ENCODE data around the gene POLR2J.
"Not testable (repeated sequence)": the region's sequence is repeated elsewhere in the genome, so short reads cannot be mapped to it uniquely, and the experiment has no call there.

POLR2J gene

DNA sequence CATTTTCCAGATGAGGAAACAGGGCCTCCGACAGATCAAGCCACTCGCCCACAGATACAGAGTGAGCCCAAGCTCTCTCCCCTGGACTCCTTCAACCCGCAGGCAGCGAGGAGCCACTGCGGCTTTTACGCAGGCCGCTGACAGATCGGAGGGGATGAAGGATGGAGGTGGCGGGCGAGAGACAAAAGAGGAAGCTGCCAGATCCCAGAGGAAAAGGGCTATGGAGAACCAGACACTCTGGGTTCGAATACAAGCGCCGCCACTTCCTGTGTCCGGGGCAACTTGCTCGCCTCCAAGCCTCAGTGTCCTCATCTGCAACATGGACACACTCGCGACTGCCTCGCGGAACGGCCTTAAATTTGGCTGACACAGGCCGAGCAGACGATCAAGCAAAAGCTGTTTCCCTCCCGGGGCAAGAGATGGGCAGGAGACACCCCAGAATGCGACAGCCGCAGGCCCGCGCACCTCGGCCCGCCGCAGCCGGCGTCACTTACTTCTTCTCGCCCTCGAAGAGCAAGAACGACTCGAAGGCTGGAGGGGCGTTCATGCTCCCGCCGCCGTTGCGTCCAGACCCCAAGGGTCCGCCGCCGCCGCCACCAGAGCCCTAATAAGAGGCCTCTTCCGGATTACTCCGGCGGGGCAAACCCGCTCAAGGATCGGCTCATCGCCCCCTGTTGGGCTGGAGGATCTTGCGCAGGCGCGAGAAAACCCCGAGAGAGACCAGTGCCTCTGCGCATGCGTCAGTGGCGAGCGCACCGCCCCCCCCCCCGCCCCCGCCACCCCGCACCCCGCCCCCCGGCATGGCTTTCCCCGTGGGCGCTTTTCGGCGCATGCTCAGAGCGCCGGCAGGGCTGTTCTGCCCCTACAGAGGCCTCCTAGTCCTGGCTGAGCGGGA lies at the start of gene POLR2J:
Gene POLR2J (minus strand): TSS at position 609 of the 895 bp plus-strand sequence. CDS start 62 bp downstream, at position 547.
- peak; percentile 87 for DNase-seq (ENCODE audit: low read depth)
- peak within 1 kb of the TSS; percentile 49 for H3K4me3 ChIP-seq (ENCODE audit: low read depth, low read length)
- TF ChIP-seq, protein P1, sequence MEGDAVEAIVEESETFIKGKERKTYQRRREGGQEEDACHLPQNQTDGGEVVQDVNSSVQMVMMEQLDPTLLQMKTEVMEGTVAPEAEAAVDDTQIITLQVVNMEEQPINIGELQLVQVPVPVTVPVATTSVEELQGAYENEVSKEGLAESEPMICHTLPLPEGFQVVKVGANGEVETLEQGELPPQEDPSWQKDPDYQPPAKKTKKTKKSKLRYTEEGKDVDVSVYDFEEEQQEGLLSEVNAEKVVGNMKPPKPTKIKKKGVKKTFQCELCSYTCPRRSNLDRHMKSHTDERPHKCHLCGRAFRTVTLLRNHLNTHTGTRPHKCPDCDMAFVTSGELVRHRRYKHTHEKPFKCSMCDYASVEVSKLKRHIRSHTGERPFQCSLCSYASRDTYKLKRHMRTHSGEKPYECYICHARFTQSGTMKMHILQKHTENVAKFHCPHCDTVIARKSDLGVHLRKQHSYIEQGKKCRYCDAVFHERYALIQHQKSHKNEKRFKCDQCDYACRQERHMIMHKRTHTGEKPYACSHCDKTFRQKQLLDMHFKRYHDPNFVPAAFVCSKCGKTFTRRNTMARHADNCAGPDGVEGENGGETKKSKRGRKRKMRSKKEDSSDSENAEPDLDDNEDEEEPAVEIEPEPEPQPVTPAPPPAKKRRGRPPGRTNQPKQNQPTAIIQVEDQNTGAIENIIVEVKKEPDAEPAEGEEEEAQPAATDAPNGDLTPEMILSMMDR (IDR thresholded peaks at IDR 0.05; ENCODE audit: low read depth, low read length) = peak; percentile 11

DNA sequence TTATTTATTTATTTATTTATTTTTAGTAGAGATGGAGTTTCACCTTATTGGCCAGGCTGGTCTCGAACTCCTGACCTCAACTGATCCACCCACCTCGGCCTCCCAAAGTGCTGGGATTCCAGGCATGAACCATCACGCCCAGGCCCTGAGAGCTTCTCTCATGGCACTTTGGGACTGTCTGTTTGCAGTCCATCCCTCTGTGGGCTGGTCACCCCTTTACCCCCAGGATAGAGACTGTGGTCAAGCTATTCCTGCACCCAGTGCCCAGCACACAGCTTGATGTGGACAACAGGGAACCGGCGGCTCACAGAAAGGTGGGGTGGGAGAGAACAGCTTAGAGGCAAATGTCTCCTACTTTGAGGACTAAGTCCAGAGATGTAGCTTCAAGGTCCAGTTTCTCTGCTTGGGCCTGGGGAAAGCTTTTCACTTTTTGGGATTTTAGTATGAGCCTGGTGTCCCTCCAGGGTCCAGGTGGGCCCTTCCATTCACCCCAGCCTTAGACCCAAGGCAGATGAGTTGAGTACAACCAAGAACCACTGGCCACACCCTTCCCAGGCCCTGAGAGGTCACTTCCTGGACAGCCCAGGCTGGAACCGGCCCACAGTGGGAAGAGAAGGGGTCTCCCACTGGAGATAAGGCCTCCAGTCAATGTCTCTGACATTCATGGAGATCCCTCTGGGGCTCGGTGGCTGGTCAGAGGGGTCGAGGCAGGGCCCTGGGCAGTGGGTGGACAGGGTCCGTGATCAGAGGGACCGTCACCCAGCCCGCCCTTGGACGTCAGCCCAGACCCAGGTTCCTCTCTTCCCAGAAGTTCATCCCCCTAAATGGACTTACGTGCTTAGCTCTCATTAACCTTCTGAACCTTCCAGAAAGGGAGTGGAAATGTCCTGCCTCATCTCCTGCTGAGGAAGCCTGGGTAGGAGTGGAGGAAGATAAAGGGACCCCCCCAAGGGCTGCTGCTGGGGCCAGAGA lies 49.4 kb upstream of the POLR2J start:
- DNase-seq (ENCODE audit: low read depth) = not testable (repeated sequence)

DNA sequence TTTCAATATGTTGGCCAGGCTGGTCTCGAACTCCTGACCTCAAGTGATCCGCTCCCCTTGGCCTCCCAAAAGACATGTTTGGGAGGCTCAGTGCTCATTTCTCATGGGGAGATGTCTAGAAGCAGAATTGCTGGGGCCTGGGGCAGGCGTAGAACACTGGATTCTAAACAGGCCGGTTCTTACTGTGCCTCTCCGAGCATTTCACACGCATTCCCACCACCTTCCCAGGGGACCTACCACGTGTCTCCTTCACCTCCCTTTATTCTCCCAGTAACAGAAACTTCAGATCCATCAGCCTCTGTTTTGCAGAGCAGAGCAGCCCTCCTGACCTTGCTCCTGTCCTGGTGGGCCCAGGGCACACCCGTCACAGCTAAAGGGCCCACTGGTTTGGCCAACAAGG lies 48.5 kb upstream of the POLR2J start:
- not testable (repeated sequence) for DNase-seq (ENCODE audit: low read depth); H3K4me3 ChIP-seq (ENCODE audit: low read depth, low read length)

More for the DNA sequence above, 49.4 kb upstream of the POLR2J start:
- not testable (repeated sequence) for H3K4me3 ChIP-seq (ENCODE audit: low read depth, low read length)

DNA sequence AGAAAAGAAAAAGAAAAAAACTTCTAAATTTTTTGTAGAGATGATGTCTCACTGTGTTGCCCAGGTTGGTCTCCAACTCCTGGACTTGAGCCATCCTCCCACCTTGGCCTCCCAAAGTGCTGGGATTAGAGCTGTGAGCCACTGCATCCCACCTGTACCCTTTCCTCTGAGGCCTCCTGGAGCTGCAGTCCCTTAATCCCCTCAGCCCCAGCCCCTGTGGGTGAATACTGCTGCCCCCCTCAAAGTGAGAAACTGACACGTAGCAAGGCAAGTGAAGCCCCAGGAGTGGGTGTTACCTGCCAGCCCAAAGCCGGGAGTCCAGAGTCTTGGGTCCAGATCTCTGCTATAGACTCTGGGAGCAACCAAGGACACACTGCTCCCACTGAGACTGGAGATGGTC lies 46.1 kb upstream of the POLR2J start:
- not testable (repeated sequence) for H3K4me3 ChIP-seq (ENCODE audit: low read depth, low read length); DNase-seq (ENCODE audit: low read depth)

DNA sequence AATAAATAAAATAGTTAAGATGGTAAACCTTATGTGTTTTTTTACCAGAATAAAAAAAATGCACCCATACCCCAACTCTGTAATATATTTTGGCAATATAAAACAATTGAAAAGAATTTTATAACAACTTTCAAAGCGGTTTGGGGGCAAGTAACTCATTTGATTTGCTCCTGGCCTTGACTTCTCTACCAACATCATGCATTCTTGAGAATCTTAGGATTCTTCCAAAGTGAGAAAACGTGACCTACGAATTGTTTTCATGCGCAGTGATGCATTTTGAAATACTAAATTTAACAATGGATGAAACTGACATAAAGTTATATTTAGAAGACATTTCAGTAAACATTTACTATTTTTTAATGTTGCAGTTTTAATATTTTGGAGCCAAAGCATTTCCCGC lies 42.1 kb upstream of the POLR2J start:
- H3K4me3 ChIP-seq (ENCODE audit: low read depth, low read length); DNase-seq (ENCODE audit: low read depth): not testable (repeated sequence)

DNA sequence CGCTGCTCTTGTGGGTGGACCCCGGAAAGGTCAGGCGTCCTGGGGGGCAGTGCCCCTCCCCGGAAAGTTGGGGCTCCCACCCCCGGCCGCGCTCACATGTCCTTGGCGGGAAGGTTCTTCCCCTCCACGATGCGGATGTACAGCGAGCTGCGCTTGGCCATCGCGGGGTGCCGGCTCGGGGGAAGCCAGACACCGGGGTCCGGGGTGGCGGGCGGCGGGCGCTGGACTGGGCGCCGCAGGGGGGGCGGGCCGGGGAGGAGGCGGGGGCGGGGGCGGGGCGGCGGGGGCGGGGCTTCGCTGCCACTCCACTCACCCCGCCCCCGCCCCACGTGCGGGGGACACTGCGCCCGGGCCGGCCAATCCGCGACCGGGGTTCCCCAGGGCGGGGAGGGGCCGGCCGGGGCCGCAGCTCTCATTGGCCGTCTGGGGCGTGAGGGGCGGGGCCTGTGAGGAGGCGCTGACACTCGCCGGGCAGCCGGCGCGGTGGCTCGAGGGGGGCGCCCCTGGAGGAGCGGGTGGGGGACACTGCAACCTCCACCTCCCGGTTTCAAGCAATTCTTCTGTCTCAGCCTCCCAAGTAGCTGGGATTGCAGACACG lies 38.9 kb upstream of the POLR2J start, which contains the start of gene RASA4B:
Gene RASA4B (minus strand): TSS at position 228 of the 598 bp plus-strand sequence. CDS start 67 bp downstream, at position 161.
- H3K4me3 ChIP-seq (ENCODE audit: low read depth, low read length) = not testable (repeated sequence)
- DNase-seq (ENCODE audit: low read depth) = peak; percentile 2

DNA sequence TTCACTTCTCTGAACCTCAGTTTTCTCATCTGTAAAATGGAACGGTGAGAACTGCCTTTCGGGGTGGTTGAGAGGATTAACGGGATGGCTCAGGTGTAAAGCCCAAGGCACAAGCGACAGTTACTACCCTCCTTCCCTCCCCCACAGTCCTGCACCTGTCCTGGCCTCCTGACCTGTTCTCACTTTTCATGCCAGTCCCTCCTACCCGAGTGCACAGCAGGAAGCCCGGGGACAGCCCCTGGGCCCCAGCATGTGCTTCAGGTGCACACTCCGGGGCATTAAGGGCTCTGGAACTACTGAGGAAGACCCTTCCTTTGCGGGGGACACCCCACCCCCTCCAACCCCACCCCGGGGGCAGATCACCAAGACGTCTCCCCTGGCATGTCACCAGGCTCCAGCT lies 38.2 kb upstream of the POLR2J start:
- H3K4me3 ChIP-seq (ENCODE audit: low read depth, low read length) = not testable (repeated sequence)

DNA sequence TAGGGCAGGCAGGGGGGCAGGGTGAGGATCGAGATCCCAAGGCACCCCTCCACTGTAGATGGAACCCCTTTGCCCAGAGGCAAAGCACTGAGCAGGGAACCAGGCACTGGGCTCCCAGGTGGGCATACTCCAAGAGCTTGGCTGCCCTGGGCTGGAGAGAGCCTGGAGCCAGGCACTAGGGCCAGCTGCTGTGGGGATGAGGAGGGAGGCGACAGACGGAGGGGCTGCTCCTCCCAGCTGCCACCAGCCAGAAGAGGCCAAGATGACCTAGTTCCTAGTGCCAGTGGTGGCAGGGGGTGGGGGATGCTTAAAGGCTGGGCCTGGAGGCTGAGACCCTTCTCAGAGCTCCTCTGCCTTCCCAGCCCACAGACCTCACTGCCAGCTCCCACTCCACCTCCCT lies 37.2 kb upstream of the POLR2J start:
- H3K4me3 ChIP-seq (ENCODE audit: low read depth, low read length); DNase-seq (ENCODE audit: low read depth): not testable (repeated sequence)

More for the DNA sequence above, 38.2 kb upstream of the POLR2J start:
- not testable (repeated sequence) for DNase-seq (ENCODE audit: low read depth)

DNA sequence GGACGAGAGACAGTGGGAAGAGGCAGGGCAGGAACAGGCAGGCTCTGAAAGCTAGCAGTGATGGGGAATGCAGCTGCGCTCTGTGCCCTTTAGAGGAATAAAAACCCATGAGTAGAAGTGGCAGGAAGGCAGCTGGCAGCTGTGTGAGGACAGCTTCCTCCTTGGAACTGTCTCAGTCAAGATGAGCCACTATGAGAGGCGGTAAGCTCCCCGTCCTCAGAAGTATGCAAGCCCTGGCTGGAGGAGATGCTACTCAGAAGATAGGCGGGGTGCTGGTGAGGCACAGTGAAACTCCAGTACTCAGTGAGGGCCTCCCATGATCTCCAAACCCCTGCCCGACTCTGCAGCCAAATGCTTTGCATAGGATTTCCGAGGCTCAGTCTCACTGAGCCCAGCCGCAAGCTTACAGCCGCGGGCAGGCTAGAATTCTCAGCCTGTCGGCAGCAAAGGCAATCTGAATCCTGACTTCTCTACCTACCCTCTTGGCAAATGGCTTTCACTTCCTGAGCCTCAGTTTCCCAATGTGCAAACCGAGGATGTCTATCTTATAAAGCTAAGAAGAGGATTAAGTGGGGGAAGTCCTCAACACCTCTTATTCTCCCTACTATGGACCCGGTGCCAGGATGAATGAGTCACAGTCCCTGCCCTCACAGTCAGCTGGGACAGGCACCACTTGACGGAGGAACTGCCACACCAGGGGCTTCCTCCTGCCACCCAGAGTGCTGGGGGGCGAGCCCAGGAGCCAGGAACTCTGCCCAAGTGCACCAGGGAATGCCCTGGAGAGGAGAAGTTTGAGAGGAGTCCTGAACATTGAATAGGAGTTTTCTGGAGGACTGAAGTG lies 36.4 kb upstream of the POLR2J start:
- not testable (repeated sequence) for H3K4me3 ChIP-seq (ENCODE audit: low read depth, low read length); DNase-seq (ENCODE audit: low read depth)

DNA sequence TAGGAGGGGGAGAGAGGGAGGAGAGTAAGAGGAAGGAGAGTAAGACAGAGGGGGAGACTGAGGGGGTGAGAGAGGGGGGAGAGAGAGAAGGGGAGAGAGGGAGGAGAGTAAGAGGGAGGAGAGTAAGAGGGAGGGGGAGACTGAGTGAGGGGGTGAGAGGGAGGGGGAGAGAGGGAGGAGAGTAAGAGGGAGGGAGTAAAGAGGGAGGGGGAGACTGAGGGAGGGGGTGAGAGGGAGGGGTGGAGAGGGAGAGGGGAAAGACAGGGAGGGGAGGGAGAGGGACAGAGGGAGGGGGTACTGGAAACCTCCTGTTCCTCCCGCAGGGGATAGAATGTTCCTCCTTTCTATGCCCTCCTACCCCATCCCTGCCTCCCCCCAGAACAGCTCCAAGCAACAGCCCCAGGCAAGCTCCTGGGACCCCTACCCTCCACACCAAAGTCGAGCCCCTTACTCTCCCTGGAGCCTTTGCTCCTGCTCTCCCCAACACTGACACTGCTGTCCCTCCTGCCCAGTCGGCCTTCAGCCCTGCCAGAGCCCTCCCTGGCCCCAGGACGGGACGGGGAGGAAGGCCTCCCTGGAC lies 34.0 kb upstream of the POLR2J start:
- H3K4me3 ChIP-seq (ENCODE audit: low read depth, low read length) = not testable (repeated sequence)
- peak; percentile 82 for DNase-seq (ENCODE audit: low read depth)

DNA sequence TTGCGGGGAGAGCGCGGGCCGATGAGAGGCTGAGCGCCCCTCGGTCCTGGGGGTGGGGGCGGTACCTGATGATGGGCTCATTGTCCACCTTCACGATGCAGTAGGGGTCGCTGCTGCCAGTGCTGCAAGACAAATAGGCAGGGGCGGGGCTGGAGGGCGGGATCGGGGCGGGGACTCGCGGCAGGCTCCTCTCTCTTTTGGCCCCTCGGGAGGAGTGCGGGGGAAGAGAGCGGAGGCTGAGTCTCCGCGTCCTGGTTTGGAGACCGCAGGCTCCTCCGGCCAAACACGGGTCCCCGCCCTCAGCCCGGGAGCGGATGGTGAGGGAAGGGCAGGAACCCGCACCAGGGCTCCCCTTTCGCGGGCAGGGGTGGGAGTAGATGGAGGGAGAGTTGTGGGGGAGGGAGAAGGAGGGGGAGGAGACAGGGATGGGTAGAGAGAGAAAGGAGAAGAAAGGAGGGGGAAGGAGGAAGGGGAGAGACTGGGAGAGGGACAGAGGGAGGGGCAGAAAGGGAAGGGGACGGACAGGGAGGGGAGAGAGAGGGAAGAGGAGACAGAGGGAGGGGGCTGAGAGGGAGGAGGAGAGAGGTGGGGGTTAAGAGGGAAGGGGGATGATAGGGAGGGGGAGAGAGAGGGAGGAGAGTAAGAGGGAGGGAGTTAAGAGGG lies 33.3 kb upstream of the POLR2J start:
- H3K4me3 ChIP-seq (ENCODE audit: low read depth, low read length) = not testable (repeated sequence)

DNA sequence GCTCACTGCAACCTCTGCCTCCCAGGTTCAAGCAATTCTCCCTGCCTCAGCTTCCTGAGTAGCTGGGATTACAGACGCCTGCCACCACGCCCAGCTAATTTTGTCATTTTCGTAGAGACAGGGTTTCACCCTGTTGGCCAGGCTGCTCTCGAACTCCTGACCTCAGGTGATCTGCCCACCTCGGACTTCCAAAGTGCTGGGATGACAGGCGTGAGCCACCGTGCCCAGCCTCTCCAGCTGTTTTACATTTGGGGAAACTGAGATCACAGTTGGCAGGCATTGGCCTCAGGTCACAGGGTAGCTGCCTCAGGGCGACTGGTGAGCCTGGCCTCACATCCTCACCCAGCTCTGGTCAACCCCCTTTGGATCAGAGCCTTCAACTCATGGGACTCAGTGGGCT lies 31.9 kb upstream of the POLR2J start:
- H3K4me3 ChIP-seq (ENCODE audit: low read depth, low read length); DNase-seq (ENCODE audit: low read depth): not testable (repeated sequence)

More for the DNA sequence above, 33.3 kb upstream of the POLR2J start:
- DNase-seq (ENCODE audit: low read depth) = not testable (repeated sequence)

DNA sequence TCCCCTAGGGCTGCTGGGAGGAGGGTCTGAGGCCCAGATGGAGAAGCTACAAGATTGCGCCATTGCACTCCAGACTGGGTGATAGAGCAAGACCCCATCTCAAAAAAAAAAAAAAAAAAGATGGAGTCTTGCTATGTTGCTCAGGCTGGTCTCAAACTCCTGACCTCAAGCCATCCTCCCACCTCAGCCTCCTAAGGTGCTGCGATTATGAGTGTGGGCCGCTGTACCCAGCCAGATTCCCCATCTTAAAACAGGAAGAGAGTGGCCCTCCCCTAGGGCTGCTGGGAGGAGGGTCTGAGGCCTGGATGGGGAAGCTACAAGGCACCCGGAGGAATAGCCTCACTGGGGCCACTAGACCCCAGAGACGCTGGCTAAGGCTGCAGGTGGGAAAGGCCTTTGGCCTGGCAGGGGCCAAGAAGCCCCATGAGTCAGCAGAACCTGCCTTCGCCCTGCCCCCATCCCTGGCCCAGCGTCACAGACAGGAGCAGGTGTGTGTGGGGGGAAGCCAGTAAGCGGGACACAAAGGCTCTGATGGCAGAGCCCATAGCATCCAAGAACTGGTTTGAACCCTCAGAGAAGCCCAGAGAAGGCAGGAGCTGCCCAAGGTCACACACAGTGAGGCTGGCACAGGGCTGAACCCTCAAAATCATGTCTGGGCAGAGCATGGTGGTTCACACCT lies 28.8 kb upstream of the POLR2J start:
- H3K4me3 ChIP-seq (ENCODE audit: low read depth, low read length) = not testable (repeated sequence)

DNA sequence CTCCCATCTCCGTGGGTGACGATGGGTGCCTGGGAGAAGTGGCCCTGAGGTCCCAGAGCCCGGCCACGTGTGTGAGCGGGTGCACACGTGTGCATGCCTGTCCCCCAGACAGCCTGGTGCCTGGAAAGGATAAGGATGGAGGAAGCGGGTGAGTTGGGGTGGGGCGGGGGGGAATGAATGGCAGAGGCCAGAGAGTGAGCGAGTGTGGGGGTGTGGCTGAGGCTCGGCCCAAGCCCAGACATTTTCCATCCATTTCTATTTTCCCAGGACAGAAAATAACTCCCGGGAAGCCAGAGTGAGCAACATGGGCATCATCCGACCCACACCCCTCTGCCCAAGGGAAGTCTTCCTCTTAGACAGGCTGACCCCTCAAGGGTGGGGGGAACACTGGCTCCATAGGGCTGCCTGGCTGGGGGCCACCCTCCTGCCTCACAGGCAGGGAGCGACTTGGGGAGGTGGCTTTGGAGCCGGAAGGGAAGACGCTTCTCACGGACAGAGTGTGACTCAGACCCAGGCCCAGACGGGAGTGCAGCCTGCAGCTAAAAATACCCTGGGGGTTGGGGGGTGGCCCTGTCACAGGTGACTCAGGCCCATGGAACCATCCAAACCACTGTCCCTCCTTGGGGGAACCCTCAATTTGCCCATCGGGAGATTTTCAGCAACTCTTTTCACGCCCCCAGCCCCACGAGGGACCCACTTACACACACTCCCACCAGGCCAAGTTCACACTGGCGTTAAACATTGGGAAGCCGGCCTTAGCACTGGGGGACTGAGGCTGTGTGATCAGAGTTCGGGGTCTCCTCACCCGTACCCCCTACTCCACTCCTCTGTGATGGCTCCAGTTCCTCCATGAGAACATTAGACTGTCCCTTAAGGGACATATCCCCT lies 26.8 kb upstream of the POLR2J start:
- H3K4me3 ChIP-seq (ENCODE audit: low read depth, low read length); DNase-seq (ENCODE audit: low read depth): not testable (repeated sequence)

More for the DNA sequence above, 28.8 kb upstream of the POLR2J start:
- DNase-seq (ENCODE audit: low read depth) = not testable (repeated sequence)

Data from NB4 (cell line).